HUDEP-2 (cell line): ENCODE data around the gene DNAJC3.
"Not testable (repeated sequence)": the region's sequence is repeated elsewhere in the genome, so short reads cannot be mapped to it uniquely, and the experiment has no call there.

ENCODE experiments used
- DNase-seq, 76 experiments: peaks; one replicate each; lab custom pipeline; 2025; ENCODE audit not compliant: unreplicated experiment in 76 of 76; lab: John Stamatoyannopoulos, UW

Gene DNAJC3

DNA sequence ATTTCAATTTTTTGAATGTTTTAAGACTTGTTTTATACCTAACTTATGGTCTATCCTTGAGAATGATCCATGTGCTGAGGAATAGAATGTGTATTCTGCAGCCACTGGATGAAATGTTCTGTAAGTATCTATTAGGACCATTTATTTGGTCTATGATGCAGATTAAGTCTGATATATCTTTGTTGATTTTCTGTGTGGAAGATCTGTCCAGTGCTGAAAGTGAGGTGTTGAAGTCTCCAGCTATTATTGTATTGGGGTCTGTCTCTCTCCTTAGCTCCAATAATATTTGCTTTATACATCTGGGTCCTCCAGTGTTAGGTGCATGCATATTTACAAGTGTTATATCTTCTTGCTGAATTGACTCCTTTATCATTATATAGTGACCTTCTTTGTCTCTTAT, 9.7 kb upstream of the DNAJC3 start:
- not testable (repeated sequence) for DNase-seq

DNA sequence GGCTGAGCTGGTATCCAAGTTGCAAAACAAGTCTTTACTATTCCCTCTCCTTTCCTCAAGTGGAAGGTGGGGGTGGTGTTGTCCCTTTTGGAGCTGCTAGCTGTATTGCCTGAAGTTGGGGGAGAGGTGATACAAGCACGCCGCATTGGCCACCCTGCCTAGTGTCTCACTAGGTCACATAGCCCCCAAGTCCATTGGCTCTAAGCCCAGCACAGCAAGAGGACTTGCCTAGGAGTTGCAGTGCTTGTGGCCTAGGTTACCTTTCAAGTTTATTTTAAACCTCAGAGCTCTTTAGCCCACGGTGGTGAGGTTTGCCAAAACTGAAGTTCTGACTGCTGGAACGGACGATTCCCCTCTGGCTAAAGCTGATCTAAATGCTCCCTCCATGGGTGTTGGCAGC, 5.3 kb upstream of the DNAJC3 start:
- DNase-seq = no peak

DNA sequence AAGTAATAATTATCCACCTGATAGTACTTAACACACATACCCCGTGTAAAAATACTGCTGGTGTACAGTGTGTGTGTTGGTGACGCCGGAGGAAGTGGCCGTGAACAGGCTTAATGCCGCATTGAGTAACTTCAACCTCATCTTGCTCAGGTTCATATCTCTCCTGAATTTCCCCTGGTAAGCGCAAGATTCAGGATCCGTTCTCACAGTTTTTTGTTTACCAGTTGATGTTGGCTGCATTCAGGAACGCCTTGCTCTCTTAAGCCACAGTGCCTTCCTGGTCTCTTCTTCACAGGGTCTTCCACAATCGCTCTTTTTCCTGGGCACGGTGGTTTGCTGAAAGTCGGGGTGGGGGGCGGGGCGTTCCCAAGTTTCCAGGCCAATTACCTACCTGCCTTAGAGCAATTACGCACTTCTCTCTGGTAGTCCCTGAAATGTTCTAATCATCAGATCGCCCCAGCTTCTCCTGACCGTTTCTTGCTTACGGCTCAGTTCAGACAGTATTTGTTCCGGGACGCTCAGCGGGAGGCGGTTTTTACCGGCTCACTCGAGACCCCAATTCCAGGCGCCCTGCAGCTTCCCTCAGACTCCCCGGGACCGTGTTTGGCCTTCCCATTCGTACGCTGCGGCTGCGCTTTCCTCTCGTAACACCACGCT, 706 bp upstream of the DNAJC3 start:
- peak in 17 of 76 experiments; percentile 9 to 91 (median 39) for DNase-seq

DNA sequence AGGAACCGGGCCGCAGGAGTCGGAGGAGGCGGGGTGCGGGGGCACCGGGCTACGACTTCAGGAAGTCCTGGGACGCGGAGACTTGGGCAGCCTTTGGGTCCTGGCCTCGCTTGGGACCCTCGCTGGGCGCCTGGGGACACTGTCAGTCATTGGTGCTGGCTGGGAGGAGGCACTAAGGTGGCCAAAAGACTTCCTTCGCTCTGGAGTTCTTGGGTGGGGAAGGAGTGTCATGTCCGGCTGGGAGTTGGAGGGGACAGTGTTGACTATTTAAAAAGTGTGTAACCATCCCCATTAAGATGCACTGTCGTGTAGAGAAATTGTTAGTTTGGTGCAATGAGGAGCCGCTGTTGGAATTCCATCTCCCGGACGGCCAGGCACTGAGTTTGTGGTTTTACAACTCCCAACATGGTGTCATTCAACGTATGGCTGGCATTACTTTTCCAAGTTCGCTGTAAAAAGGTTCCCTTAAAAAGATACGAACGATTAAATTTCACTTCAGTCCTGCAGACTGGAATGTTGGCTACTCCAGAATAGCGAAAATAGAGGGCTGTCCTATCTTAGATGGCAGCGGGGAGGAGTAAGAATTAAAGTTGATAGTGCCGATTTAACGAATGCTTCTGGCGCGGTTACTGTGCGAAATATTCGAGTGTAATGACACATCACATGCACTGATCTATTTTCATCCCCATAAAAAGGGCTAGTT, 776 bp downstream of the DNAJC3 start:
- DNase-seq = peak in 13 of 76 experiments; percentile 3 to 33 (median 13)

DNA sequence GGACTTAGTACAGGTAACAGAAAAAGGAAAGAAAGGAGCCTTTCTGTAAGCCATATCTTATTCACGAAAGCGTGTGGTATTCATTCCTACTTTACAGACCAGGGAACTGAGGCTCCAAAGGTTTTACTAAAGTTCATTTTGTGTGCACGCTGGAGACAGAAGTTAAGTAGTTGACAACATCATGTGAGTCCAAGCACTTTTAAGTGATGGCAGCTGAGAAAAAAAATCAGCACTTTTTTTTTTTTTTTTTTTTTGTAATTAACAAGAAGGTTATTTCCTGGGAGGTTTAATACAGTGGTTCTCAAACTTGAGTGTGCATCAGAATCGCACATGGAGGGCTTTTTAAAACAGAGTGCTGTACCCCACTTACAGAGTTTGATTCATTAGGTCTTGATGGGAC, 2.0 kb downstream of the DNAJC3 start:
- DNase-seq = no peak

DNA sequence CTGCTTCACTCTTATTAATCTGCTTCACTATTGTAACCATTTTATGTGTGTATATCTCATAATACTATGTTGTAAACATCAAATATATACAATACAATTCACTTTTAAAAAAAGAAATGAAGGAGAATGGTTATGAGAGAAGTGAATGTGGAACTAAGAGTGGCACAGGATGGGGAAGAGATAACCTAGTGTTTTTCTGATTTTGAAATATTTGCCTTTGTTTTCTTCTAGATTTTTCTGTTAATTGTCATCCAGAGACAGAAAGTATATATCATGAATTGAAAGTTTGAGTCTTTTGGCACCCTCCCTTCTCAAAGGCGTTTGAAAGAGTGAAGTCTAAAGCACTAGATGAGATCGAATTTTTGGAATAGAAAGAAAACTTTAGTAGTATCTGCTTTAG, 2.8 kb downstream of the DNAJC3 start:
- DNase-seq = peak in 1 of 76 experiments; percentile 4

DNA sequence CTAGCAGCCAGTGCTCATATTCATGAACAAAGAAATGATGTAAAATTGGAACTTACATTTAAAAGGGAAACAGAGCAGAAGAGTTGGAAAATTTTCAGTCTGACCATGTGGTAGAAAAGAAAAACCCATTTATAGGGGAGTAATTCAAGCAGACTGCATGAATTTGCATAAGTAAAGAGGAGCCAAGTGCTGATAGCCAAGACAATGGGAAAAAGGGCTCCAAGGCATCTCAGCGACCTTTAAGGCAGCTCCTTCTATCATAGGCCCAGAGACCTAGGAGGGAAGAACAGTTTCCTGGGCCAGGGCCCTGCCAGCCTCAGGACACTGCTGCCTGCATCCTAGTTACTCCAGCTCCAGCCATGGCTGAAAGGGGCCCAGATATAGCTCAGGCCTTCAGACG, 7.5 kb downstream of the DNAJC3 start:
- no peak for DNase-seq

DNA sequence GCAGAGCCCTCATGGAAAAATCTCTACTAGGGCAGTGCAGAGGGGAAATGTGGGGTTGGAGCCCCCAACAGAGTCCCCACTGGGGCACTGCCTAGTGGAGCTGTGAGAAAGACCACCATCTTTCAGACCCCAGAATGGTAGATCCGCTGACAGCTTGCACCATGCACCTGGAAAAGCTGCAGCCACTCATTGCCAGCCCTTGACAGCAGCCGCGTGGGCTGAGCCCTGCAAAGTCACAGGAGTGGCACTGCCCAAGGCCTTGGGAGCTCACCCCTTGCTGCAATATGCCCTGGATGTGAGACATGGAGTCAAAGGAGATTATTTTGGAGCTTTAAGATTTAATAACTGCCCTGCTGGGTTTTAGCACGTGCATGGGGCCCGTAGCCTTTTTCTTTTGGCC, 8.0 kb downstream of the DNAJC3 start:
- DNase-seq = not testable (repeated sequence)

GRCh38 chr13:95689582-95689926, 12.6 kb downstream of the DNAJC3 start:
- DNase-seq = no peak

- not testable (repeated sequence) for DNase-seq
Observed at GRCh38 chr13:95690986-95691385, 14.0 kb downstream of the DNAJC3 start.

DNA sequence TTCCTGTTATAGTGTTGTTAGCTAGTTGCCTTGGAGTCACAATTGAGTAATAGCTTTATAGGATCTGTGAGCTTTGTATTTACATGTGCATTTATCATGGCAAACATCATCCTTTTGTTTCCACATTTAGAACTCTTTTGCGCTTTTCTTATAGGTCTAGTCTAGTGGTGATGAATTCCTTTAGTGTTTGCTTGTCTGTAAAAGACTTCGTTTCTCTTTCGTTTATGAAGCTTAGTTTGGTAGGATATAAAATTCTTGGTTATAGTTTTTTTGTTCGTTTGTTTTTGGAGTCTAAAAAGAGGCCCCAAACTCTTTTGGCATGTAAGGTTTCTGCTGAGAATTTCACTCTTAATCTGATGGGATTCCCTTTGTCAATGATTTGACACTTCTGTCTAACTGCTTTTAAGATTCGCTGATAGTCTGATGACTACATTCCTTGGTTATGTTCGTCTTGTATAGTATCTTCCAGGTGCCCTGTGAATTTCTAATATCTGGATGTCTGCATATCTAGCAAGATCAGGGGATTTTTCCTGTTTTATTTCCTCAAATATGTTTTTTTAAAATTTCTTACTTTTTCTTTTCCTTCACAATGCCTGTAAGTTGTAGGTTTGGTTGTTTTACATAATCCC, 20.2 kb downstream of the DNAJC3 start:
- no peak for DNase-seq

DNA sequence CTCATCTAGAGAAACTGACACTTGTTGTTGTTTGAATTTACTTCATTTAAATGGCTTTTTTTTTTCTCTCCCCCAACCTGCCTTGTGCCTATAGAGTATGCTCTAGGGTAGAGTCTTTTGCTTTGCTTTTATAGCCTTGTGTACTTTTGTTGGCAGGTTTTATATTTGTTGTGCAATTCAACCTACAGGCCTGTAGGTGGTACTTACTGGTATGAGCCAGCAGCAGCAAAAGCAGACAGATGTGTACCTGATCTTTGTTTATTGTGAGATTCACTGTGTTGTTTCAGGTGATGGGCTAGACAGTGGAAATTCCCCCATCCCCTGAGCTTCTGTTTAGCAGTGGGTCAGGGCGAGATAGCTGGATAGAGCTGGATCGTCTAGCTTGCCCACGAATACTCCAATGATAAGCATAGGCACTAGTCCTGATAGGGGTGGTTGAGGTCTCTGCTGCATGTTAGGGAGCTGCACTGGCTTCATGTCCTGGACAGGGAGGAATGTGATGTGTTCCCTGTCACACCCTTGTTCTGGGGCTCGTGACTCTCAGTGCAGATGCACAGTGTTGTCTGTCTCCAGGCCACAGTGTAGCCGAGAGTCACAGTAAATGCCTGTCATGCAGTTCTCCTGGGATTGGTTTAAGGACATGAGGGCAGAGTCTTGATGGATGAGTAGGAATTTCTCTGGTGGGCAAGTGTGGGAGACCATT, 21.3 kb downstream of the DNAJC3 start:
- peak in 1 of 76 experiments; percentile 12 for DNase-seq

DNA sequence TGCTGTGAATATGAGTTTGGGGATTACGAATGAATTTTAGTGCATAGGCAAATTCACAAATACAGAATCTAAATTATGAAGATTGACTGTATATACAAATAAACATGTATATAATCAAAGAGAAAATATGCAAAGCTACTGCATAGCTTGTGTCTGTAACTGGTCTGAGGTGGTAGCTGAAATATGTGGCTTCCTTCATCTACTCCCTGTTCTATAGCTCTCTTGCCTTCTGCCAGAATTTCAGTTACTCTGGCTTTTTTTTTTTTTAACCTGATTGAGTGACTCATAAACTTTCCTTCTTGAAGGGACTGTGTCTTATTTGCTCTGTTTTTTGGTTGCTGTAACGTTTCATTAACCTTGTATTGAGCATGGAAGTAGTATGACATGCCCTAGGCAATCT, 26.6 kb downstream of the DNAJC3 start:
- DNase-seq = no peak

DNA sequence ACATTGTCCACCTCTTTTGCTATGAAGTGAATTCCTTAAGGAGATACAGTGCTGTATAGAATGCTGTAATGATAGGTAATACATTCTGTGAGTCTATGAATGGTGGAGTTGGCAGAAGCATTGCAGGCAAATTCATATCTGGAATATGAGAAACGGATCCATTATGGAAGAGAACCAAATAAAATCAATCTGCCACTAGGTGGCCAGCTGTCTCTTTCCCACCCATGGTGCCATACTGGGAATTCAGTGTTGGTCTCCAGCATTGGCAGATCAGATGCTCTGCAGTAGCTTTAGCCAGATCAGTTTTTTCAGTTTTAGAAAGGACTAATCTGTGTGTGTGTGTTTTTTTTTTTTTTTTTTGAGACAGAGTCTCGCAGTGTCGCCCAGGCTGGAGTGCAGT, 27.6 kb downstream of the DNAJC3 start:
- peak in 1 of 76 experiments; percentile 3 for DNase-seq

- DNase-seq = no peak
Observed at GRCh38 chr13:95706356-95706755, 29.4 kb downstream of the DNAJC3 start.

- no peak for DNase-seq
Observed at GRCh38 chr13:95707035-95707434, 30.1 kb downstream of the DNAJC3 start.

DNA sequence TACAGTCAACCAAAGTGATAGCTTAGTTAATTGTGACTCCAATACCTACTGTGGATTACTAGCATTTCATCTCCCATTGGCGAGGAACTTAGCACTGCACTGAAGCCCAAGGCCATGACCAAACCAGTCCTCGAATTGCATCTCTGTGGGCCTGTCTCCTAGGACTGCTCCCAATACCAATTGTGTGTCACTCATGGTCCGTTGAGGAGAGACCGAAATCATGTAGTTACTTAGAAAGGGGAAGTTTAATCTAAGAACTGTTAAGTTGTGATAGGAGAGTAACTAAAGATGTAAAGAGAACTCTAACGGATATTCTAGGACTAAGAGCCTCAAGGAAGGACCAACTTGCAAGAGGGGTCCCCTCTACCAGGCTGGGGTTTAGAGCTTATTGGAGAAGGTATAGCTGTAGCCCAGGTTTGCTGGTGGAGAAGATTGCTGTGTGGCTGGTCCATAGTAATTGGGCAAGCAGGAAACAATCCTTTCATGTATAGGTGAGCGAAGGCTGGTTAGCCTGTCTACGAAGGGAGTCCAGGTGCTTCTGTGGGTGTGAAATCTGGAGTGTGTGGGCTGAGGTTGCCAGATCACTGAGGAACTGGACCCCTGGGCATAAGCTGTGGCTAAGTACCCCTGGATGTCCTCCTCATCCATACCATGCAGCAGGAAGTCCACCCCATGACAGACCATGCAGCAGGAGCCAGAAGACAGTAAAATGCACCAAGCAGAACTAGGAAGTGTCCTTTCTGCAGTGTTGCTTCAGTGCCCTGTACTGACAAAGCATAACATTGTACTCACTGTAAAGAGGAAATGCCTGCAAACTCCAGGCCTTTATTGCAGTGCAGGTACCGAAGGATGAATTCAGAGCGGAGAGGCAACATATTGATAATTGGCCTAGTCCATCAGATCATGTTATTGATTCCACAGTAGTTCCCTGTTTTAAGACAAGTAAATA, 30.8 kb downstream of the DNAJC3 start:
- DNase-seq = peak in 3 of 76 experiments; percentile 4 to 19 (median 6)

DNA sequence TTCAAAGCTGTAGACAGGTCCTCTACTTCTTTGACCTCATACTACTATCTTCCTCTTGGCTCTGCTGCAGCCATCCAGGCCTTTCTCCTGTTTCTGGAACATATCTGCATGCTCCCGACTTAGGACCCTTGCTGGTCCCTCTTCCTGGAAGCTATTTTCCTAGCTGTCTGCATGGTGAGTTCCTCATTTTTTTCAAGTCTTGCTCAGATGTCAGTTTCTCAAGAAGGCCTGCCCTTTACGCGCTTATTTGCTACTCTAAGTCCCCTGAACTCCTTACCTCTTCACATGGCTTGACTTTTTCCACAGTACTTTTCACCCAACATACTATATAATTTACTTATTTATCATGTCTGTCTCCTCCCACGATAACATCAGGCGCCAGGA, 31.4 kb downstream of the DNAJC3 start:
- no peak for DNase-seq

DNA sequence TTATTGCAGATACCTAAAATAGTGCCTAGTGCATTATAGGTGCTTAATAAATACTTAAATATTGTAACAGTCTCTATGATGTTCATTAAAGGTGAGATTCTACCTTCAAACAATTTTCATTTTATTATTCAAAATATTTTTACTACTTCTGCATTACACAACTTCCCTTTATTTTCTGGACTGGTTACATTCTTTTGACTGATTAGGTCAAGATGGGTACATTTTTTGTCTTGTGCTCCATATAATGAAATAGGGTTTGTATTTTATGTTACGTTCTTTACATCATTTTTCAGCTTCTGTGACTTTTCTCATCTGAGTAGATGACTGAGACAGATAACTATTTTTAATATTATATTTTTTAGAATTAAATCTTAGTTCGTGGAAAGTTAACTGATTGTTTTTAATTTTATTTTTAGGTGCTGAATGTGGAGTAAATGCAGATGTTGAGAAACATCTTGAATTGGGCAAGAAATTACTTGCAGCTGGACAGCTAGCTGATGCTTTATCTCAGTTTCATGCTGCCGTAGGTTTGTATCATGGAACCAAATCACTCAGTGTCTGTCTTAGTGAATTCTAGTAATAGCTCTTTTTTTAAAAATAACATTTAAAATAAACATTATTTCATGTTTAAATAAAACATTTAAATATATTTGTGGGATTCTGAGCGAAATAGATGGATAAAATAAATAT, 32.0 kb downstream of the DNAJC3 start:
- no peak for DNase-seq

DNA sequence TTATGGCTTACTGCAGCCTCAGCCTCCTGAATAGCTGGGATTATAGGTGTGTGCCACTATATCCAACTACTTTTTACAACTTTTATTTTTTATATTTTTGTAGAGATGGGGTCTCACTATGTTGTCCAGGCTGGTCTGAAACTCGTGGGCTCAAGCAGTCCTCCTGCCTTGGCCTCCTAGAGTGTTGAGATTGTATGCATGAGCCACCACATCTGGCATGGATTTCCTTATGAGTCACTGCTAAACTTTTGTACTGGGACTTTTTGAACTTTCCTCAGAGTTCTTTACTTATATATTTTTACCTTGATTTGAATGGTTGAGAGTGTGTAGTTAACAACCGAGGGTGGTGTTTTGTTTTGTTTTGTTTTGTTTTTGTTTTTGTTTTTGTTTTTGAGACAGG, 33.4 kb downstream of the DNAJC3 start:
- no peak for DNase-seq
